A673 (cell line): ENCODE measurements around the gene CCDC57.

ENCODE experiments used
- EZH2 ChIP-seq: fragments of 200-600 bp; sonication (generic); IDR thresholded peaks from 2 replicates; pipeline ENCODE4 v1.6.1; 2017; ENCODE audit warnings: borderline replicate concordance, low read depth, mild to moderate bottlenecking, mixed read lengths, antibody characterized with exemption, low read length; ENCODE audit not compliant: poor library complexity, severe bottlenecking
- TF ChIP-seq, protein P1 (sequence below): fragments of 300-800, 200-600 bp; sonication (generic); conservative IDR thresholded peaks from 2 replicates; pipeline ENCODE4 v1.5.1; 2017; ENCODE audit warnings: low read depth, mild to moderate bottlenecking, antibody characterized with exemption, low read length, moderate library complexity, mixed read lengths

DNA sequence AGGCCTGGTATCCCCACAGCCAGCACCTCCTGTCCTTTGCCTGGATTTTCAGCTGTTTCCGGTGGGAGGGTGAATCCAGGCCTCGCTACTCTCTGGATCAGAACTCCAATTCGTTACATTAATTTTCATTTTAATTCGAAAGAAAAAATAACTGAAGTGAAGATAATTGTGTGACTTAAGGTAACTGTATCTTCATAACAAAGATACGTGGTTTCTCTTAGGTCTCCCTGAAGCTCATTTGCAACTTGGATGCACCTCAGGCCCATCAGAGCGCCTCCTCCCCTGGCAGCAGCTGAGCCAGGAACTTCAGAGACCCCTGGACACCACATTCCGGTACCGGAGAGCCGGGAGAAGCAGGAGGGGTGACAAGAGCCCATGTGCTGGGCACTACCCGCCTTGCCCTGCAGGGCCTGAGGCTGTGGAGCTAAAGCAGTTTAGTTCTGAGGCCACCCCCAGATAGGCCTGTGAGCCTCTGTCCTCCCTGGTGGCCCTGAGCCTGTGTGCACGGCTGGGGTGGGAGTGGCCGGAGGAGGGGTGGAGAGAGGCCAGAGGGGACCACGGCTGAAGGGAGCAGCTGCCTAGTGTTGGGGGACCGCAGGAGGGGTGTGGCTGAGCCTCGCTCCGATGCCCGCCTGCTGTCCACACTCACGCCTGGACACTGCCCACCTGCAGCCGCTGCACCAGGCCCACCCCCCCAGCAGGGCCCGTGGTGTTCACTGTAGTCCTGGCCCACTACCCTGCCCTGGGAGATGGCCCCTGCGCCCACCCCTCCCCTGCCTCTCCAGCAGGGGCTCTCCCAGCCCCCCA is 135.7 kb downstream of the CCDC57 start:
- TF ChIP-seq, protein P1, sequence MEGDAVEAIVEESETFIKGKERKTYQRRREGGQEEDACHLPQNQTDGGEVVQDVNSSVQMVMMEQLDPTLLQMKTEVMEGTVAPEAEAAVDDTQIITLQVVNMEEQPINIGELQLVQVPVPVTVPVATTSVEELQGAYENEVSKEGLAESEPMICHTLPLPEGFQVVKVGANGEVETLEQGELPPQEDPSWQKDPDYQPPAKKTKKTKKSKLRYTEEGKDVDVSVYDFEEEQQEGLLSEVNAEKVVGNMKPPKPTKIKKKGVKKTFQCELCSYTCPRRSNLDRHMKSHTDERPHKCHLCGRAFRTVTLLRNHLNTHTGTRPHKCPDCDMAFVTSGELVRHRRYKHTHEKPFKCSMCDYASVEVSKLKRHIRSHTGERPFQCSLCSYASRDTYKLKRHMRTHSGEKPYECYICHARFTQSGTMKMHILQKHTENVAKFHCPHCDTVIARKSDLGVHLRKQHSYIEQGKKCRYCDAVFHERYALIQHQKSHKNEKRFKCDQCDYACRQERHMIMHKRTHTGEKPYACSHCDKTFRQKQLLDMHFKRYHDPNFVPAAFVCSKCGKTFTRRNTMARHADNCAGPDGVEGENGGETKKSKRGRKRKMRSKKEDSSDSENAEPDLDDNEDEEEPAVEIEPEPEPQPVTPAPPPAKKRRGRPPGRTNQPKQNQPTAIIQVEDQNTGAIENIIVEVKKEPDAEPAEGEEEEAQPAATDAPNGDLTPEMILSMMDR = no peak
- no peak for TF ChIP-seq EZH2
